Uterus (tissue), 4 donors: ENCODE results near the gene SCYGR1. TPM values are rescaled to one million over a fixed set of nuclear protein-coding genes. Genes with fewer than 3 reads are reported as not detected.

ENCODE experiments used
- DNase-seq, 2 donors: peaks; one replicate each; pipeline ENCODE4 v3.0.0-alpha.2; 2019 to 2020
- H3K27ac ChIP-seq, 2 donors: fragments of 200-600 bp; sonication (generic); 1 replicate in 1 of 2; 2 replicates in 1 of 2; pipeline ENCODE4 v1.5.1; 2016 to 2018
- H3K27me3 ChIP-seq, 2 donors: fragments of 200-600 bp; sonication (generic); one replicate each; pipeline ENCODE4 v1.5.1; 2018 to 2019; ENCODE audit warnings: control low read depth in 1 of 2
- H3K36me3 ChIP-seq, 2 donors: fragments of 200-600 bp; sonication (generic); one replicate each; pipeline ENCODE4 v1.5.1; 2019; ENCODE audit warnings: control low read depth in 1 of 2
- H3K4me1 ChIP-seq, 2 donors: fragments of 200-600 bp; sonication (generic); one replicate each; pipeline ENCODE4 v1.5.1; 2018 to 2019; ENCODE audit warnings: control low read depth in 1 of 2
- H3K4me3 ChIP-seq, 2 donors: fragments of 200-600 bp; sonication (generic); 1 replicate in 1 of 2; 2 replicates in 1 of 2; pipeline ENCODE4 v1.5.1; 2018 to 2019; ENCODE audit warnings: mild to moderate bottlenecking in 1 of 2
- H3K9me3 ChIP-seq, 2 donors: fragments of 200-600 bp; sonication (generic); one replicate each; pipeline ENCODE4 v1.5.1; 2019; ENCODE audit warnings: control low read depth in 1 of 2
- POLR2A ChIP-seq, 2 donors: fragments of 450-650 bp; IDR thresholded peaks; one replicate each; pipeline ENCODE4 v1.6.1; 2016; ENCODE audit warnings: antibody characterized with exemption in 2 of 2, mild to moderate bottlenecking in 1 of 2, moderate library complexity in 1 of 2
- intact Hi-C: fragments of 100-400 bp; cut with DNase I; formaldehyde crosslinking; loops from one replicate; pipeline ENCODE4 v1.15.1; 2023; ENCODE audit warnings: low total_unique reads
- total RNA-seq, 4 donors: library from RNA; depleted of rRNA in 3 of 4; stranded (reverse); fragments of >200 nt in 3 of 4; gene quantifications; one replicate each; pipeline versions ENCODE4 v1.1.0 to v1.2.4, GENCODE V29; 2014 to 2023
- TF ChIP-seq, protein P1 (sequence below), 4 experiments: fragments of 200-600 bp in 2 of 4; fragments of 450-650 bp in 2 of 4; sonication (generic) in 2 of 4; IDR thresholded peaks; one replicate each; pipeline ENCODE4 v1.5.1; 2016 to 2019; ENCODE audit warnings: antibody characterized with exemption in 4 of 4, mild to moderate bottlenecking in 2 of 4, moderate library complexity in 1 of 4
- donor health status: DM: yes; HTN: yes; CAD: no.

SCYGR1 gene
- total RNA-seq, 4 donors from 2014 or later: not detected

DNA sequence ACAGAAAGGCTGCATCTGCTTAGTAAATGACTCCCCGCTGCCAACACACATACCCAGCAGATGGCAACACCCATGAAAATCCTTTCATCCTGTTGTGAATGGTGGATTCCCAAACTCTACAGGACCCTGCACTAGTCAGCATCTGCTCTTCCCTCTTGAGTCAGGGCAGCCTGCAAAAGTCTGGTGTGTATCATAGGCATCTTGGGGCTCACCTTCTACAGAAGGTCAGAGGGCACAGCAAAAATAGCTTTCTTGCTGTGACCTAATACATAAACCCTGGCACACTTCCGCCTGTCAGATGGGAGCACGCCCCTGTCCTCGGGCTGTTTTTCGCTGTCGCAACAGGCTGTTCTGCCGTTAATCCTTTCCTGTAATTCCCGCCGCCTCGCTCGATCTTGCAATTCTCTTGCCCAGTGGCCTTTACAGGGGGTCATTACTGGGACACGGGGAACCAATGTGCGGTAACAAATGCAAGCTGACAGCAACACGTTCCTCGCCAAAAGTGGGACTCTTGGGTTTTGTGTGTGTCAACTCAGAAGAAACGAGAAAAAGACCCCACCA is 19.9 kb upstream of the SCYGR1 start:
- no peak overlapping the region for H3K27ac ChIP-seq
- intact Hi-C loops: no loop called here
- no peaks in the 10 kb centered on the region for H3K9me3 ChIP-seq
- no peaks in the 10 kb centered on the region for H3K36me3 ChIP-seq
- no peaks in the 10 kb centered on the region for H3K27me3 ChIP-seq
- no peaks in the 10 kb centered on the region for H3K4me1 ChIP-seq
- no peak for DNase-seq
- TF ChIP-seq, protein P1, sequence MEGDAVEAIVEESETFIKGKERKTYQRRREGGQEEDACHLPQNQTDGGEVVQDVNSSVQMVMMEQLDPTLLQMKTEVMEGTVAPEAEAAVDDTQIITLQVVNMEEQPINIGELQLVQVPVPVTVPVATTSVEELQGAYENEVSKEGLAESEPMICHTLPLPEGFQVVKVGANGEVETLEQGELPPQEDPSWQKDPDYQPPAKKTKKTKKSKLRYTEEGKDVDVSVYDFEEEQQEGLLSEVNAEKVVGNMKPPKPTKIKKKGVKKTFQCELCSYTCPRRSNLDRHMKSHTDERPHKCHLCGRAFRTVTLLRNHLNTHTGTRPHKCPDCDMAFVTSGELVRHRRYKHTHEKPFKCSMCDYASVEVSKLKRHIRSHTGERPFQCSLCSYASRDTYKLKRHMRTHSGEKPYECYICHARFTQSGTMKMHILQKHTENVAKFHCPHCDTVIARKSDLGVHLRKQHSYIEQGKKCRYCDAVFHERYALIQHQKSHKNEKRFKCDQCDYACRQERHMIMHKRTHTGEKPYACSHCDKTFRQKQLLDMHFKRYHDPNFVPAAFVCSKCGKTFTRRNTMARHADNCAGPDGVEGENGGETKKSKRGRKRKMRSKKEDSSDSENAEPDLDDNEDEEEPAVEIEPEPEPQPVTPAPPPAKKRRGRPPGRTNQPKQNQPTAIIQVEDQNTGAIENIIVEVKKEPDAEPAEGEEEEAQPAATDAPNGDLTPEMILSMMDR (IDR thresholded peaks at IDR 0.05): no peak
- no peak for TF ChIP-seq POLR2A (IDR thresholded peaks at IDR 0.05)
- H3K4me3 ChIP-seq: no peak overlapping the region

DNA sequence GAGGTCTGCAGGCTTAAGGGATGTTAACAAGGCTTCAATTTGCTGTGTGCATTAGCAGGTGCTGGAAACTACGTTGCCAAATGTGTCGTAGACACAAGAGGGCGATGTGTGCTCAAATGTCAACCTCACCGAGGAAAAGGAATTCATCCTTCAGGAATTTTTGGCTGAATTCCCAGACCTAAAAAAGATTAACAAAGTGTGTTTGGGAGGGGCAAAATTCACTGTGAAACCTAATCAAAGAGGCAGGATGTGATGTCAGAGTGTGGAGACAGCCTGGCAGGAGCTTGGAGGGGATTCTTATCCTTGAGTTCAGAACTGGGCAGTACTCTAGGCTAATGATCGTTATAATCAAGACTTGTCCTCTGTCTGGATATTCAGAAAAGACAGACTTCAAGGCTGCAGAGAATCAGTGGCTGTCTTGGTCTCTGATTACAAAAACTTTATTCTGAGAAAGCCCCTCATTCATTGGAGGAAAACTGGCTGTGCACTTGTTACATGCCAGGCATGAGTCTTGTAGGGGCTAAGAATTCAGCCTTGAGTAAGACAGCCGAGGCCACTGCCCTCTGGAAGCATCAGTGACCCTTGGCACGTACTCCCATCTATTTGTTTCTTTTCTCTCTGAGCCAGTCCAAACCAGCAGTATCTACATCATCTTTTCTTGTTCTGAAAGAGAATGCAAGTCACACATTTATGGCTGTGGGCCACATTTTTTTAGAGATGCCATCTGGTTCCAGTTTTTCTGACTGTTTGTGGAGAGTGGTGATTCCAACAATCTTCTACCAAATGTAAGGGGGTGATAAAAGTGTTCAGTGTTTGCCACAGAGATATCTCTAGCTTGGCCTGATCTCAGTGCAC is 18.7 kb upstream of the SCYGR1 start:
- TF ChIP-seq POLR2A (IDR thresholded peaks at IDR 0.05): no peak
- TF ChIP-seq, protein P1 (IDR thresholded peaks at IDR 0.05): peak; percentile 31 to 61 (median 44)
- Histone ChIP-seq H3K27me3 (no peaks in the 10 kb centered on the region), H3K9me3 (no peaks in the 10 kb centered on the region), H3K4me3 (no peak overlapping the region), H3K27ac (peak overlapping the region; percentile 2 to 5), H3K36me3 (no peaks in the 10 kb centered on the region), H3K4me1 (no peaks in the 10 kb centered on the region)
- DNase-seq: peak; percentile 35 to 47
- intact Hi-C loops: no loop called here

DNA sequence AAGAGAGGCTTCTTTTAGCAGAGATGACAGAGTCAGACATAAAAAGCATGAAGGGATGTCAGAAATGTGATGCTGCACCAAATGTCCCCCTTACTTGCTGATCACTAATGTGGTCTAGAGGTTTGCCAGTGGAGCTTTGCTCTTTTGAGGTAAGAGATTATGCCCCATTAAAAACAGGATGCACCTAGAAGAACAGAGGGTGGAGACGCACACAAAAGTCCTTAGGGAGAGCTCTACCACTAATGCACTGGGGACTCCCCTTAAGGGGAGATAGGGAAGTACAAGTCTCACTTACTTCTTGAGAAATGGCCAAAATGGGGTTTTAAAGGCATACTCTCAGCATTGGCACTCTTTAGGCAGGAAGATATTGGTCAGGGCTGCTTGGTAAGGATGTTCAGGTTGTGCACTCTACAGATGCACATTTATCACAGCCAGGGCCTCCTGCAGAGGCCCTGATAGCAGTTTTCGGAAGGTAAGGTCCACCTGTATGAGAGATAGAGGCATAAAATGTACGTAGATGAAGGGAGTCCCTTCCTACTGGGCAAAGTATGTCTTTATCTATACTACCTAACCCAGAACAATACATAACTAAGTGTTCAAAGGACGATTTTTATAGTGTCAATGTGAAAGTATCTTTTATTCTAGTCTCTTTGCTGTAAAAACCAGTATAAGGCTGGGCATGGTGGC is 17.0 kb upstream of the SCYGR1 start:
- no peaks in the 10 kb centered on the region for H3K36me3 ChIP-seq
- no peak overlapping the region for H3K27ac ChIP-seq
- H3K9me3 ChIP-seq: no peaks in the 10 kb centered on the region
- H3K4me3 ChIP-seq: no peak overlapping the region
- no peak for TF ChIP-seq POLR2A (IDR thresholded peaks at IDR 0.05)
- TF ChIP-seq, protein P1 (IDR thresholded peaks at IDR 0.05): no peak
- no peak for DNase-seq
- intact Hi-C loops: no loop called here
- no peaks in the 10 kb centered on the region for H3K27me3 ChIP-seq
- H3K4me1 ChIP-seq: no peaks in the 10 kb centered on the region

DNA sequence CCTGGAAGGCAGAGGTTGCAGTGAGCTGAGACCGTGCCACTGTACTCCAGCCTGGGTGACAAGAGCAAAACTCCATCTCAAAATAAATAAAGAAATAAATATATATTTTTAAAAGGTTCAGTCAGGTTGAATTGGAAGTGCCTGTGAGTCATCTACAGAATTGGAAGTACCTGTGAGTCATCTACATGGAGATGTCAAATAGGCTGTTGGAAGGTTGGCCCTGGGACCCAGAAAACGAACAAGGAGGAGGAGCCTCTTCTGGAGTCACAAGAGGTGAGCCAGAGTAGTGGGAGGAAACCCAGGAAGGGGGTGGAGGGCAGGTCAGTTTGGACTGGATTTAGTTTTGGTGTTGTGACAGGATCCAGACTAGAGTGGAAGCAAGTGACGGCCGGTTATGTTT is 15.2 kb upstream of the SCYGR1 start:
- no peaks in the 10 kb centered on the region for H3K36me3 ChIP-seq
- H3K27ac ChIP-seq: no peak overlapping the region
- no peak for DNase-seq
- intact Hi-C loops: no loop called here
- H3K27me3 ChIP-seq: no peaks in the 10 kb centered on the region
- no peak for TF ChIP-seq POLR2A (IDR thresholded peaks at IDR 0.05)
- TF ChIP-seq, protein P1 (IDR thresholded peaks at IDR 0.05): no peak
- no peaks in the 10 kb centered on the region for H3K9me3 ChIP-seq
- H3K4me3 ChIP-seq: no peak overlapping the region
- no peaks in the 10 kb centered on the region for H3K4me1 ChIP-seq

DNA sequence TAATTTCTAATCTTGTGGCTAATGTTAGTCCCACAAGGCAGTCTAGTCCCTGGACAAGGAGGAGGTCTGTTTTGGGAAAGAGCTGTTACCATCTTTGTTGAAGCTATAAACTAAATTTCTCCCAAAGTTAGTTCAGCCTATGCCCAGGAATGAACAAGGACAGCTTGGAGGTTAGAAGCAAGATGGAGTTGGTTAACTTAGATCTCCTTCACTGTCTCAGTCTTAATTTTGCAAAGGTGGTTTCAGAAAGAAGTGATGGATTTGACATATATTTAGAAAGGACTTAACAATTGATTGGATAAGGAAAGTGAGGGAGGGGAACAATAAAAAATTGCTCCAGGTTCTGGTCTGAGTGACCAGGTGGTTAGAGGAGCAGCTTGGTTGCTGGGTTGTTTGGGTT is 14.6 kb upstream of the SCYGR1 start:
- Histone ChIP-seq H3K9me3 (no peaks in the 10 kb centered on the region), H3K27me3 (no peaks in the 10 kb centered on the region), H3K4me1 (no peaks in the 10 kb centered on the region), H3K36me3 (no peaks in the 10 kb centered on the region), H3K4me3 (no peak overlapping the region), H3K27ac (no peak overlapping the region)
- intact Hi-C loops: no loop called here
- no peak for DNase-seq
- TF ChIP-seq, protein P1 (IDR thresholded peaks at IDR 0.05): no peak
- no peak for TF ChIP-seq POLR2A (IDR thresholded peaks at IDR 0.05)
